CD4-positive, alpha-beta T cell treated with Interleukin-12 subunit alpha and Interleukin-12 subunit beta, for 1 hour (primary cell): Measurements from ENCODE around the gene DCANP1.

Experiments used
- DNase-seq: peaks from one replicate; pipeline ENCODE4 v3.0.0-alpha.2; 2020

The DCANP1 gene

DNA sequence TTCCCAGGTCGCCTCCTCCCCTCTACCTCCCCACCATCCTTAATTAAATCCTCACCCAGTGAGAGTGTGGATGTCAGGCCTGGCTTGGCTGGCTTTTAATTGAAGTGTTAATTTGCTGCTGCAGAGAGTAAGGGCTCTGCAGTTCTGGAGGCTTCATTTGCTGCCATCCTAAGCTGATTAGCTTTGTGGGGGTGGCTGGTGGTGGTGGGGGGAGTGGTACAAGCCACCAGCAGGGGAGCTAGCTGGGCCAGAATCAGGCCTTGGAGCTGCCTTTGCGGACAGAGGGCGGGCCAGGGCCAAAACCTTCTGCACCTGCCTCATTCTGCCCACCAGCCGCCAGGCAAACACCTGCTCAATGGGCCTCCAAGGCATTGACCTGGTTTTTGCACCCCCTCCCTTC, 31.8 kb upstream of the DCANP1 start:
- DNase-seq, result no peak

DNA sequence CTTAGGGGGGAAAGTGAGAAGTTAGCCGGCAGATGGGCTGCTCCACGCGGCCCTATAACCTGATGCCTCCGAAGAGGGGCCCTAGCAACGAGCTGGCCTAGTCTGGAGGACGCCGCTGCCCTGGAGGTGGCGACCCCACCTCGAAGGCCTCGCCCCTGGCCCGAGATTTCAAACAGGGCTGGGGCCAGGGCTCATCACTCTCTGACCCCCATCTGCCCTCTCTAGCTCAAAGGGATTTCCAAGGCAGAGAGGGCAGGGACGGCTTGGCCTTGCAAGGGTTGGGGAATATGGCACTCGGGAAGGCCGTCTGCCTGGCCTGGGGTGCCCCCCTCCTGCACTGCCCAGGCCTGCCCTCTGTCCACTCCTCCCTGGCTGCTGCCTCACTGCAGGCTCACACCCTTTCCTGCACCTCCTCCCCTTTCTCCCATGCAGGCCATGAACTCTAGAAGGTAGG, 30.5 kb upstream of the DCANP1 start:
- DNase-seq, result no peak

- no peak for DNase-seq
Measured at GRCh38 chr5:135476615-135477581, 29.8 kb upstream of the DCANP1 start.

DNA sequence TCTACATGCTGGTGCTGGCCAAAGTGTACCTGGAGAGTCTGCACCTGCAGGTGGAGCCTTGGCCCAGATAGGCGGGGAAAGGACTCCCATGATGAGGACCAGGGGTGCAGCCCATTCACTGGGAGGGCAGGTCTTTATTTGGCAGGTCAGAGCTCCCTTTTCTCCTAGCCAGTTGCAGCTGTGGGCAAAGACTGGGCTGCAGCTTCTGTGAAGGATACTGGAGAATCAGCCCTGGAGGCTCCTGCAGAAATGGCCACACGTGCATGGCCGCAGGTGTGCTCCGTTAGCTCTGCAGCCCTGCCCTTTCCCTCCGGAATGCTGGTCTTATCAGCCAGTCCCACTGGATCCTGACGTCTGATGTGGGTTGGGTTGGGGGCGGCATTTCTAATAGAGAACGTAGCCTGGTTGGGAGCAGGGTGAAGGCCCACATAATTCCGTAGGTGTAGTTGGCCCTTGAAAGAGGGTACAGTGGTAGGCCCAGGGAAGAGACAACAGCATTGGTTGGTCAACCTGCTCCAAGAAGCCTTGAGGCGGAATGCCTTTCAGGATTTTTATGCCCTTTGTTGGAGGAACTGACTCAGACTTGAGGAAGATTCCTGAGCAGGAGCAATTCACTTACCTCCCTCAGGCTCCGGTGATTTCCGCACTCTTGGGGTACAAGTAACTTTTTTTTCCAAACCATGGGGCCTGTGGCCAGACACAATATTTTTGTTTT, 27.0 kb upstream of the DCANP1 start:
- DNase-seq, result no peak

DNA sequence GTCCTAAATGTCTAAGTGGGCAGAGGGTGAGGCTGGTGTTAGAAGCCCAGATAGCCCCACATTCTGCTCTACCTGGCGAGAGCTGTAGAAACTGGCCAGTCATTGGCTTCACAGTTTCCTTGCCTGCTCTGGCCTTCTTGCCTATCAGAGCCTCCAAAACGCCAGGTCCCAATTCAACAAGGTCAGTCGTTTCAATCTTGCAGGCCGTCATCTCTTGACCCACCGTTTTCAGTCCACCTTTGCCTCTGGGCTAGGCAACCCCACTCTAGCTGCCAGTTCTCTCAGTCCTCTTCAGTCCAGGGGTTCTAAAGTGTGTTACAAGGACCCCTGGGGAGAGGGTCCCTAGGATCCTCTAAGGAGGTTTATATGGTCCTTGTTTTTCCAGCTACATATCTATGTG, 25.0 kb upstream of the DCANP1 start:
- no peak for DNase-seq

GRCh38 chr5:135471726-135472125, 24.6 kb upstream of the DCANP1 start:
- no peak for DNase-seq

DNA sequence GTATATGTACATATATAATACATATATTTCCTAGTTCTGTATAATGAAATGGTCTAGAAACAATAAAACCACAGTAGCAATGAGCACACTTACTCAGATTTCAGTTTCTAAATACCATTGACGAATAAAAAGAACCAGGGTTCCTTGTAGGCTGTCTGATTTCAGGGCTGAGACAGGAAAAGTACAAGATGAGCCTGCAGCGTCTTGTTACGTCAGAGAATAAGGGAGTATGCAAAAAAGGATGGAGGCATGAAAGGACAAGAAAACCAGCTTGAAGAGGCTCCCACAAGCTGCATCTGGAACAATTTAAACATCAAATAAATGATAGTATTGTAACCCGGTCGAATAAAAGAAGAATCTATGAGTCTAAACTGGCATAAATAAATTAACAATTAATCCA, 22.8 kb upstream of the DCANP1 start:
- DNase-seq, result no peak

- no peak for DNase-seq
Measured at GRCh38 chr5:135468541-135468940, 21.4 kb upstream of the DCANP1 start.

- DNase-seq, result no peak
Measured at GRCh38 chr5:135467871-135468485, 20.8 kb upstream of the DCANP1 start.

GRCh38 chr5:135467051-135467625, 20.0 kb upstream of the DCANP1 start:
- no peak for DNase-seq

DNA sequence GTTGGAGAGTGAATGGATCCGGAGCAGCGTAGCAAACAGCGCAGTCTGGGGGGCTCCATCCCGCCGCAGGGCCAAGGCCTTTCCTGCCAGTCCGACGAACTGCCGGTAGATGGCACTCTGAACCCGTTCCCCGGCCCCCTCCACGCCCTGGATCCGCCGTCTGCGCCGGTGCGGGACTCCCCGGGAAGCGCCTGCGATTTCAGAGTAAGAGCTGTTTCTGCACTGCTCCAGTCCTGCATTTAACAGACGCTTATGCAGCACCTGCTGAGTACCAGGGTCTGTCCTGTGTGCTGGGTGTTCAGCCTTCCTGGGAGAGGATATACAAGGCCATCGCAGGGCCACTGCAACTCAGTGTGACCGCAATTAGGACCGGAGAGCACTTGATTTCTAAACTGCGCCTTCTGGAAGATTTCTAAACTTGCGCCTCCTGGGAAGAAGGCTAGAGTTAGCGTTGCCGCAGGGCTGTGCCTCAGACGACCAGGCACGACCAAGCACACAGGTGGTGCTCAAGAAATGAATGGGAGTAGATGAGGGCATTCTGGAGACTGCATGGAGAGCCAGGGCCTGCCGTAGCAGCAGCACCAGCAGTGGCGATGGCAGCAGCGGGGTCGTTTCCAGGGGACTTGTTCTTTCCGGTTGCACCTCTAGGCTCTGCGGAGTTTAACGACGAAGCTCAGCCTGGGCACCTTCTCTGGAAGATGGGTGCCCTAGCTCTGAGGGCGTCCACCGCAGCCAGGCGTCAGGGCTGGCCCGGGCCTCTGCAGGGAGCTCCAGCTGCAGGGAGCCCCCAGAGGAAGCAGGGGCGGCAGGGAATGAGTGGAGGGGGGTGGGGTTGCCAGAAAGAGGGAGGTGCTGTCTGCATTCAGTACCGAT, 19.3 kb upstream of the DCANP1 start:
- DNase-seq, result peak; percentile 58

DNA sequence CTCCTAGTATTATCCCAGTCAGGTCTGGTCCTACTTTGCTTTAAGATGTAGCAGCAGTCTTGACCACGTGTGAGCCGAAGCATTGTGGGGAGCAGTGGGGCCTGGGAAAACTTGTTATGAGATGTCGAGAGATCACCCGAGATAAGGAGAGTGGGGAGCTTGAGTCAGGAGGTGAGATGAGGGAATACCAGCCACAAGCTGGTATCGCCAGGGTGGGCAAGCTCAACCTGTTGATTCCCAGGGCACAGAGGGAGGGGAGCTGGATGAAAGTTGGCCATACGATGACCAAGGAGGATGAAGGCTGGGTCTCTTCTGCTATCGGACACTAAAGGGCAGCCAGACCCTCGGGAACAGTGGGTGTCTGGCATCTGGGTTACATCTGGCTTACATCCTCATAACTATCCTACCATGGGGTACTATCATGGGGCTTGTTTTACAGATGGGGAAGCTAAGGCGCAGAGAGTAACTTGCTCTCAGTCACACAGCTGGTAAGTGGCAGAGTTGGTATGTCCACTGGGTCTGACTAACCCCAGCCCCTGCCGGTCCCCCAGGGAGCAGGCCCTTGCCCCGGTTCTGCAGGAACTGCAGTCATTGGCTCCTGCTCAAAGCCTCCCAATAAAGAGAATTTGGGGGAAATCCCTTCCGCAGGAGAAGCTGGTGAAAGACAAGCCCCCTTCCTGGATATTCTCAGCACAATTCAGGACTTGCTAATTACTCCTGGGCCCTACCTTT, 18.4 kb upstream of the DCANP1 start:
- DNase-seq, result no peak

DNA sequence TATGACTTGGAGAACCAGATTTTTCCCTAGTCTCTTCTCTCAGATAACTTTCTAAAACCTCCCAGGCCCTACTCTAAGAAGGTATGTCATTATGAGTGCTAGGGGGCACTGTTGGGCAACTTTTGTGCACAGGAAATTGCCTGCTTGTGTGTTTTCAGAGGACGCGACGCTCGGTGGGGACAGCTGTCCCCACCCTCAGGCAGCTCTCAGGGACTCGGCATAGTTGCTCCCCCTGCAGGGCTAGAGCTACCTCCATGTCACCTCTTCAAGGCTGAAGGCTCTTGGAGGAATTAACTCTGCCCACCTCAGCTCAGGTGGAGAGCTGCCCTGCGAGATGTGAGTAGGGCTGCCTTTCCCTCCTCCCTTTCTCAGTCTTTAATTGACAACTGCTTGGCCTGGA, 15.2 kb upstream of the DCANP1 start:
- DNase-seq, result peak; percentile 51

GRCh38 chr5:135461481-135462151, 14.5 kb upstream of the DCANP1 start:
- no peak for DNase-seq

DNA sequence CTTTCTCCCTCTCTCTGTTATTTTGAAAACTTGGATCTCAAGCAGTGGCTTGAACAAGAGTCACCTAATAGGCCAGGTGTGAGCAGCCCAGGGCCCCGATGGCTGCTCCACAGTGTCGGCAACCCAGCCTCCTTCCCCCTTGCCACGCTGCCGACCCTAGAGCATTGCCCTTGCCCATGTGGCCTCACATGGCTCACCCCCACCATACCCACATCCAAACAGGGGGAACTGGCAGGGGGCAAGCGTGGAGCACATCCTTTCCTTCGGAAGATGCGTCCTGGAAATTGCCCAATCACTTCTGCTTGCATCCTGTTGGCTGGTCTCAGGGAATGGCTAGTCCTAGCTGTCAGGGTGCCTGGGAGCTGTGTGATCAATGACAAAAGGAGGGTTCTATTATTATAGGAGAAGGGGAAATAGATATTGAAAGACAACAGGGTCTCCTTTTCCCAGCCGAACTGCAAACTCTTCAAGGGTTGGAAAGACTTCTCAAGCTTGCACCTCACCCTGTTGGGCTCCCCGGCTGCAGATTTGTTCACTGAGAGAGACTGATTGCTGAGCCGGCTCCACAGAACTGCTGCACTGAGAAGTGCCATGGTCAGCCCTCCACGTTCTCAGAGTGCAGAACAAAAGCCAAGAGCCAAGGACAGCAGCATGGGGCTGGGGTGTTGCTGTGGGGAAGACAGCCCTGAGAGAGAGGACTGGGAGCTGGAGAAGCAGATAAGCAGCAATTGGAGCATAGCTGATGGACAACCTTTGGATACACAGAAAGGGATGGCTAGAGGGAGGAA, 13.3 kb upstream of the DCANP1 start:
- no peak for DNase-seq

DNA sequence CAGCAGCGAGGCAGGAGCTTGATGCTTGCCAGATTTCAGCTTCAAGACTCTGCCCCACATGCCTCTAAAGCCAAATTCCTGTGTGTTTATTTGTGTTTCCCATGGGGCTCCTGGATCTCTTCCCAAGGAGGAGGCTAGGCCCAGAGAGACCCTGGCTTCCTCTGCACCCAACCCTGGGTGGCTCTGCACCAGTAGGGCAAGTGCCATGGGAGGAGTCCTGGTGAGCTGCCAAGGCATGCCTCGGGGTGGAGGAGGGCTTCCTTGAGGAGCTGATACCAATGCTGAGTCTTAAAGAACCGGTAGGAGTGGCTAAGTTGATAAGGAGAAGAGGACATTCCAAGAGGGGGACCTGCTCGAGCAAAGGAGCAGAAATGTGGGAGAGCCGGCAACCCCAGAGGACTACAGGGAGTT, 11.8 kb upstream of the DCANP1 start:
- no peak for DNase-seq

DNA sequence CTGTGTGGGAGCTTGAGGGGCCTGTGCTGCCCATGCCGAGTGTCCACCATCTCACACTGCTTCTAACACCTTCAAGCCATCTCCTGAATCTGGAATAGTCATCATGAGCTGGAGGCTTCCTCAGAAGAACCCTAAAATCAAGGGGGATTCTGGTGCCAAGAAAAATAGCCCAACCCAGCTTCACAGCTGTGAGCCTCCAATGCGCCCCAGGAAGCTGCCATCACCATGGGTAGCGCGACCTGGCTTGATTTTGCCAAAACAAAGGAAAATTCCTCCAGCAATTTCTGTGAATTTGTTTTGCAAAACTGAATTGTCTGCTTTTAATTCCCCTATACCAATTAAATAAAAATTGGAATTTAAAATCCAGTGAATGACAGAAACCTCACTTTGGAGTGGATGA, 11.2 kb upstream of the DCANP1 start:
- DNase-seq, result no peak

- peak; percentile 37 for DNase-seq
Measured at GRCh38 chr5:135457424-135458071, 10.4 kb upstream of the DCANP1 start.
